Activated naive CD8-positive, alpha-beta T cell treated with anti-CD3 and anti-CD28 coated beads, Interleukin-2, amount 50 U/mL, for 24 hours (primary cell): Measurements from ENCODE around the gene TNRC6C.
A peak's percentile ranks its signal among the peaks of the same experiment; 100 is the strongest.
"Not testable (repeated sequence)": the region's sequence is repeated elsewhere in the genome, so short reads cannot be mapped to it uniquely, and the experiment has no call there.

ENCODE experiments used
- ATAC-seq: fragments of 150-1000 bp; cut with Tn5 transposase; one replicate; pipeline ENCODE4 v1.10.0; 2021
- DNase-seq: peaks from one replicate; pipeline ENCODE4 v3.0.0; 2021
- H3K27ac Mint-ChIP-seq: one replicate; pipeline ENCODE4 v1.8.0; 2021; ENCODE audit warnings: mild to moderate bottlenecking, mixed read lengths
- H3K27me3 Mint-ChIP-seq: one replicate; pipeline ENCODE4 v1.8.0; 2021; ENCODE audit warnings: mixed read lengths
- H3K36me3 Mint-ChIP-seq: one replicate; pipeline ENCODE4 v1.8.0; 2021; ENCODE audit warnings: low read depth, mixed read lengths
- H3K4me1 Mint-ChIP-seq: one replicate; pipeline ENCODE4 v1.8.0; 2021; ENCODE audit warnings: mixed read lengths
- H3K4me3 Mint-ChIP-seq: one replicate; pipeline ENCODE4 v1.8.0; 2021; ENCODE audit warnings: mild to moderate bottlenecking, moderate library complexity, mixed read lengths
- H3K9me3 Mint-ChIP-seq: one replicate; pipeline ENCODE4 v1.8.0; 2021; ENCODE audit warnings: mixed read lengths

TNRC6C gene

DNA sequence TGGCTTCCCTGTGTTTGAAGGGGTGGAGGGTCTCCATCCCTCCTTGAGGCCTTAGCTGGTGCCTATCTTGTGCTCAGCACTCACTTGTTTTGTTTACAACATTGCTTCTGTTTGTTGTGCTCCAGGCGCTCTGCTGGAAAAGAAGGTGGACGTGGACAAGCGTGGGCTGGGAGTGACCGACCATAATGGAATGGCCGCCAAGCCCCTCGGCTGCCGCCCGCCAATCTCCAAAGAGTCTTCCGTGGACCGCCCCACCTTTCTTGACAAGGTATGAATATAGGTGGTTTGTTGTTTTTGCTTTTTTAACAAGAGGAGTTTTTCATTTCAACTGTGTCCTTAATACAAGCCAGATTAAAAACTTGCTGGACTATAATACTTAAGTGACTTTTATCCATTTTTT lies 116.5 kb downstream of the TNRC6C start:
- DNase-seq (no peak), ATAC-seq (no peak)
- H3K27me3 Mint-ChIP-seq: no peaks in the 10 kb centered on the region
- no peak overlapping the region for H3K4me3 Mint-ChIP-seq
- H3K9me3 Mint-ChIP-seq: no peaks in the 10 kb centered on the region
- no peak overlapping the region for H3K27ac Mint-ChIP-seq
- H3K4me1 Mint-ChIP-seq: no peaks in the 10 kb centered on the region
- H3K36me3 Mint-ChIP-seq: peaks cover 33% of the 10 kb centered on the region

DNA sequence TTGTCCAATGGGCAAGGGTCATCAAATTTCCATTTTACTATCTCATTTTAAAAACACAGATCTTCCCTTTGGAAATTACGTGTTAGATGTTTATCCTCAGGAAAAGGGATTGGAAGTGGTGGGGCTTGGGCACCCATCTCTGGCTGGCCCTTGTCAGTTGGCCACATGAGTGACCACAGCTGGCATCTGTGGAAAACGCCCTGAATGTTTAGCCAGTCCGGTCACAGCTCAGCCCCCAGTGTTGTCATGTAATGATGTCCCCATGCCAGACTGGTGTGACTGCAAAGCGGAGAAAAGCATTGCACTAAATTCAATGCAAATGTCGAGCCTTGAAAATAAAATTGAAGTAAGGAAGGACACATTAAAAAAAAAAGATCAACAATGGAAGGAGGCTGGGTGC lies 117.0 kb downstream of the TNRC6C start:
- Mint-ChIP-seq H3K4me1 (no peaks in the 10 kb centered on the region), H3K4me3 (no peak overlapping the region), H3K9me3 (no peaks in the 10 kb centered on the region), H3K27ac (no peak overlapping the region), H3K27me3 (no peaks in the 10 kb centered on the region), H3K36me3 (peaks cover 33% of the 10 kb centered on the region)
- ATAC-seq: no peak
- no peak for DNase-seq

DNA sequence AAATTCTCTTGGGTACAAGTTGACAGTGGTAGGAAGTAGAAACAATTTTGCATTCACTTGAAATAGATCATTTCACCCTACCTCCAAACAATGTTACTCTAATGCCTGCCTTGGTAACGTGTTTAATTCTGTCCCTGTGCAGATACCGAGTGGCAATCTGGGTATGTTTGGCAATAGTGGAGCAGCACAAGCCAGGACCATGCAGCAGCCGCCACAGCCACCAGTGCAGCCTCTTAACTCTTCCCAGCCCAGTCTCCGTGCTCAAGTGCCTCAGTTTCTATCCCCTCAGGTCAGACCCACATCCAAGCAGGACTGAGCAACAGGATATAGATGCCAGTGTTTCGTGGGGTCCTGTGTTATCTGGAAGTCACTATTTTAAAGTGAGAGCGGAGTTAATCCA lies 120.8 kb downstream of the TNRC6C start:
- Mint-ChIP-seq H3K36me3 (peaks cover 23% of the 10 kb centered on the region), H3K27ac (no peak overlapping the region), H3K4me3 (no peak overlapping the region), H3K9me3 (no peaks in the 10 kb centered on the region), H3K4me1 (no peaks in the 10 kb centered on the region), H3K27me3 (no peaks in the 10 kb centered on the region)
- no peak for DNase-seq
- no peak for ATAC-seq

GRCh38 chr17:78081551-78081950 lies 123.0 kb downstream of the TNRC6C start:
- Mint-ChIP-seq H3K4me1 (no peaks in the 10 kb centered on the region), H3K27me3 (no peaks in the 10 kb centered on the region), H3K36me3 (peaks cover 13% of the 10 kb centered on the region), H3K27ac (no peak overlapping the region), H3K4me3 (no peak overlapping the region), H3K9me3 (no peaks in the 10 kb centered on the region)
- ATAC-seq: no peak
- DNase-seq: no peak

- H3K27me3 Mint-ChIP-seq, H3K9me3 Mint-ChIP-seq: not testable (repeated sequence)
- peaks cover 11% of the 10 kb centered on the region for H3K36me3 Mint-ChIP-seq
Observed at GRCh38 chr17:78082355-78082872, 123.9 kb downstream of the TNRC6C start.

DNA sequence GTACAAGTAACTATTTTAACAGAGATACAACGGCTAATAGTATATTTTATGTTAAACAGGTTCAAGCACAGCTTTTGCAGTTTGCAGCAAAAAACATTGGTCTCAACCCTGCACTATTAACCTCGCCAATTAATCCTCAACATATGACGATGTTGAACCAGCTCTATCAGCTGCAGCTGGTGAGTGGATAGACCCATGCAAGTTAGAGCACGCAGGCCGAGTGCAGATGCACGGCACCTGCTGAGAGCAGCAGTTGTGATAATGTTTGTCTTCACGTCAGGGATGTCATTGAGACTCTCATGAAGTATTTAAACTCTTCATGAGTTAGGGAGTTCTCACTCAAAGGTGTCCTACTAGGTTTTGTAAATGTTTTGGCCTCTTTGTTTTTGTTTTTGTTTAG lies 124.5 kb downstream of the TNRC6C start:
- DNase-seq (no peak), ATAC-seq (no peak)
- H3K4me3 Mint-ChIP-seq: no peak overlapping the region
- H3K4me1 Mint-ChIP-seq: no peaks in the 10 kb centered on the region
- no peaks in the 10 kb centered on the region for H3K9me3 Mint-ChIP-seq
- H3K36me3 Mint-ChIP-seq: peaks cover 11% of the 10 kb centered on the region
- H3K27me3 Mint-ChIP-seq: no peaks in the 10 kb centered on the region
- H3K27ac Mint-ChIP-seq: no peak overlapping the region

More at GRCh38 chr17:78082355-78082872, 123.9 kb downstream of the TNRC6C start:
- H3K4me1 Mint-ChIP-seq, H3K4me3 Mint-ChIP-seq, DNase-seq, H3K27ac Mint-ChIP-seq, ATAC-seq: not testable (repeated sequence)

DNA sequence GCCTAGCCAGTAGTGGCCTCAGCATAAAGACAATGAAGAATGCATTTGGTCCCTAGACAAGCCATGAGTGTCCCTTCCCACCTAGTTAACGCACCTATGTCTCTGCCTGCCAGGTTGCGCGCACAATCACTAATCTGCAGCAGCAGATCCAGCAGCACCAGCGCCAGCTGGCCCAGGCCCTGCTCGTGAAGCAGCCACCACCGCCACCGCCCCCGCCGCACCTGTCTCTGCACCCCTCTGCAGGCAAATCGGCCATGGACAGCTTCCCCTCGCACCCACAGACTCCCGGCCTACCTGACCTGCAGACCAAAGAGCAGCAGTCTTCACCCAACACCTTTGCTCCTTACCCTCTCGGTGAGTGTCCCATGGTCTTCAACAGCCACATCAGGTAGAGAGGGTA lies 128.2 kb downstream of the TNRC6C start:
- ATAC-seq (no peak), DNase-seq (no peak)
- Mint-ChIP-seq H3K36me3 (peaks cover 11% of the 10 kb centered on the region), H3K4me1 (peaks cover 2% of the 10 kb centered on the region), H3K27ac (no peak overlapping the region), H3K27me3 (no peaks in the 10 kb centered on the region), H3K9me3 (no peaks in the 10 kb centered on the region), H3K4me3 (no peak overlapping the region)

- Mint-ChIP-seq H3K27me3 (no peaks in the 10 kb centered on the region), H3K27ac (no peak overlapping the region), H3K36me3 (peaks cover 23% of the 10 kb centered on the region), H3K4me3 (no peak overlapping the region), H3K4me1 (peaks cover 8% of the 10 kb centered on the region), H3K9me3 (no peaks in the 10 kb centered on the region)
- no peak for ATAC-seq
- DNase-seq: no peak
Observed at GRCh38 chr17:78088529-78088928, 130.0 kb downstream of the TNRC6C start.

DNA sequence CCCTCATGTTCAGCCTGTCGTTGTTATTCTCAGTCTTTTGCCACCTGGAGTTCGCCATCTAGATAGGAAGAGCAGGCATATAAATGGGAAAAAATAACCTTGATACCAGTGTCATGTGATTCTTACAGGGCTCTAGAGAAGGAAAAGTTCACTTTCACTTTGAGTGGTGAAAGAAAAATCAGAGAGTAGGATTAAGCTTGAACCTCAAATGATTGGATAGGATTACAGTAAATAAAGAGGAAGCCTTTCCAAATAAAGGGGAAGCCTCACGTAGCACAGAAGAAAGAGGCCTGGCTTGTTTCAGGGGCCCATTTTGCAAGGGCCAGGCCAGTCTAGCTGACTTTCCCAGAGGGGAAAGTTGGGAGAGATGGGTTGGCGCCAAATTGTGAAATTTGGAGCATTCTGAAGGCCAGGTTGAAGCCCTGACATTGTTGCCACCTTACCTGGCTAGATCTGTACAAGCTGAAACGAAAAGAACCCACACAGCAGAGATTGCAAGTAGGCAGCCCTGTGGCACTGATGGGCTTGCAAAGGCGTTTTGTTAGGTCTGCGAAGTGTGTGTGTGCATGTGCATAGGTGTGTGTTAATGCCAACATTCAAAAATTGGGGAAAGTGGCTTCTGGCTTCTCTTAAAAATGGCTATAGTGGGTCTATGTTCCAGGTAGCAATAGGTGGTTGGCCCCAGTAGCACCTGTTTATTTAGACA lies 131.2 kb downstream of the TNRC6C start:
- peaks cover 8% of the 10 kb centered on the region for H3K4me1 Mint-ChIP-seq
- H3K27ac Mint-ChIP-seq: no peak overlapping the region
- H3K4me3 Mint-ChIP-seq: no peak overlapping the region
- DNase-seq: no peak
- ATAC-seq: no peak
- no peaks in the 10 kb centered on the region for H3K27me3 Mint-ChIP-seq
- no peaks in the 10 kb centered on the region for H3K9me3 Mint-ChIP-seq
- peaks cover 26% of the 10 kb centered on the region for H3K36me3 Mint-ChIP-seq

GRCh38 chr17:78092794-78093324 lies 134.4 kb downstream of the TNRC6C start:
- peaks cover 25% of the 10 kb centered on the region for H3K36me3 Mint-ChIP-seq
- DNase-seq: no peak
- no peak for ATAC-seq

GRCh38 chr17:78095035-78095434 lies 136.5 kb downstream of the TNRC6C start:
- Mint-ChIP-seq H3K36me3 (peaks cover 41% of the 10 kb centered on the region), H3K27me3 (no peaks in the 10 kb centered on the region), H3K4me1 (peaks cover 8% of the 10 kb centered on the region), H3K4me3 (no peak overlapping the region), H3K27ac (no peak overlapping the region), H3K9me3 (no peaks in the 10 kb centered on the region)
- DNase-seq: no peak
- no peak for ATAC-seq

More at GRCh38 chr17:78092794-78093324, 134.4 kb downstream of the TNRC6C start:
- Mint-ChIP-seq H3K9me3 (no peaks in the 10 kb centered on the region), H3K27ac (no peak overlapping the region), H3K27me3 (no peaks in the 10 kb centered on the region), H3K4me1 (peaks cover 8% of the 10 kb centered on the region), H3K4me3 (no peak overlapping the region)

DNA sequence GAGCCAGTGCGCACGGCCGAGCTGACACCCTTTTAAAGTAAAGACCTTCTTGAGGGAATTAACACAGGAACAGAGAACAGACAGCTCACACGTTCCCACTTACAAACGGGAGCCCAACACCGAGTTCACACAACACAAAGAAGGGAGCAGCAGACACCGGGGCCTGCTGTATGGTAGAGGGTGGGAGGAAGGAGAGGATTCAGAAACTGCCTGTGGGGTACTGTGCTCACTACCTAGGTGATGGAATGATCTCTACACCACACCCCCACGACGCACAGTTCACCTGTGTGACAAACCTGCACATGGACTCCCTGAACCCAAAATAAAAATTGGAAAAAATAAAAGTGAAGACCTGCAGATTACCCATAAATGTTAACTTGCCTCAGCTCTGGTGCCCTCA lies 137.6 kb downstream of the TNRC6C start:
- ATAC-seq (no peak), DNase-seq (no peak)
- Mint-ChIP-seq H3K27me3 (no peaks in the 10 kb centered on the region), H3K36me3 (peaks cover 44% of the 10 kb centered on the region), H3K4me3 (no peak overlapping the region), H3K27ac (no peak overlapping the region), H3K9me3 (no peaks in the 10 kb centered on the region), H3K4me1 (peaks cover 8% of the 10 kb centered on the region)

GRCh38 chr17:78101112-78101511 lies 142.6 kb downstream of the TNRC6C start:
- H3K4me1 Mint-ChIP-seq: no peaks in the 10 kb centered on the region
- no peaks in the 10 kb centered on the region for H3K9me3 Mint-ChIP-seq
- H3K36me3 Mint-ChIP-seq: peaks cover 26% of the 10 kb centered on the region
- H3K4me3 Mint-ChIP-seq: no peak overlapping the region
- ATAC-seq: no peak
- no peak for DNase-seq
- H3K27ac Mint-ChIP-seq: no peak overlapping the region
- no peaks in the 10 kb centered on the region for H3K27me3 Mint-ChIP-seq

DNA sequence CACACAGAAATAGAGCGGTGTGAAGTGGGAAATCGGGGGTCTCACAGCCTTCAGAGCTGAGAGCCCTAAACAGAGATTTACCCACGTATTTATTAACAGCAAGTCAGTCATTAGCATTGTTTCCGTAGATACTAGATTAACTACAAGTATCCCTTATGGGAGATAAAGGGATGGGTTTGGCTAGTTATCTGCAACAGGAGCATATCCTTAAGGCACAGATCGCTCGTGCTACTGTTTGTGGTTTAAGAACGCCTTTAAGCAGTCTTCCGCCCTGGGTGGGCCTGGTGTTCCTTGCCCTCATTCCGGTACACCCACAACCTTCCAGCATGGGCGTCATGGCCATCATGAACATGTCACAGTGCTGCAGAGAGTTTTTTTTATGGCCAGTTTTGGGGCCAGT lies 143.0 kb downstream of the TNRC6C start:
- Mint-ChIP-seq H3K4me1 (no peaks in the 10 kb centered on the region), H3K27ac (peak overlapping the region; percentile 39), H3K36me3 (peaks cover 25% of the 10 kb centered on the region)

DNA sequence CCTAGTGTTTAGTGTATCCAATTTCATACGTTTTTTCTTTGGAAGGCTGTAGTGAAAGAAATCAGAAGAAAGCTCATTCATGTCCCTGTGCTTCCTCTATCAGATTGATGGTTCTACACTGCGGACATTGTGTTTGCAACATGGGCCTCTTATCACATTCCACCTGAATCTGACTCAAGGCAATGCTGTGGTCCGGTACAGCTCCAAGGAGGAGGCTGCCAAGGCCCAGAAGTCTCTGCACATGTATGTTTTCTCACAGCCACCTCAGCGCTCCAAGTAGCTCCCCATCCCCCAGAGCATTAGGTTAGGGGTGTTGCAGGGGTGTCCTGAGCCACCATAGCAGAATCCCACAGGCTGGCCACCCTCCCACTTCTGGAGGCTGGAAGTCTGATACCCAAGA lies 144.8 kb downstream of the TNRC6C start:
- H3K36me3 Mint-ChIP-seq: peaks cover 19% of the 10 kb centered on the region
- H3K27ac Mint-ChIP-seq: no peak overlapping the region
- no peak overlapping the region for H3K4me3 Mint-ChIP-seq
- no peaks in the 10 kb centered on the region for H3K9me3 Mint-ChIP-seq
- peaks cover 11% of the 10 kb centered on the region for H3K4me1 Mint-ChIP-seq
- ATAC-seq: no peak
- no peaks in the 10 kb centered on the region for H3K27me3 Mint-ChIP-seq
- DNase-seq: no peak

More for the DNA sequence above, 143.0 kb downstream of the TNRC6C start:
- Mint-ChIP-seq H3K27me3 (no peaks in the 10 kb centered on the region), H3K9me3 (no peaks in the 10 kb centered on the region), H3K4me3 (no peak overlapping the region)
- DNase-seq (no peak), ATAC-seq (no peak)
